Measurements from ENCODE around the gene PARG.
"Not testable (repeated sequence)": the region's sequence is repeated elsewhere in the genome, so short reads cannot be mapped to it uniquely, and the experiment has no call there.

Gene PARG

DNA sequence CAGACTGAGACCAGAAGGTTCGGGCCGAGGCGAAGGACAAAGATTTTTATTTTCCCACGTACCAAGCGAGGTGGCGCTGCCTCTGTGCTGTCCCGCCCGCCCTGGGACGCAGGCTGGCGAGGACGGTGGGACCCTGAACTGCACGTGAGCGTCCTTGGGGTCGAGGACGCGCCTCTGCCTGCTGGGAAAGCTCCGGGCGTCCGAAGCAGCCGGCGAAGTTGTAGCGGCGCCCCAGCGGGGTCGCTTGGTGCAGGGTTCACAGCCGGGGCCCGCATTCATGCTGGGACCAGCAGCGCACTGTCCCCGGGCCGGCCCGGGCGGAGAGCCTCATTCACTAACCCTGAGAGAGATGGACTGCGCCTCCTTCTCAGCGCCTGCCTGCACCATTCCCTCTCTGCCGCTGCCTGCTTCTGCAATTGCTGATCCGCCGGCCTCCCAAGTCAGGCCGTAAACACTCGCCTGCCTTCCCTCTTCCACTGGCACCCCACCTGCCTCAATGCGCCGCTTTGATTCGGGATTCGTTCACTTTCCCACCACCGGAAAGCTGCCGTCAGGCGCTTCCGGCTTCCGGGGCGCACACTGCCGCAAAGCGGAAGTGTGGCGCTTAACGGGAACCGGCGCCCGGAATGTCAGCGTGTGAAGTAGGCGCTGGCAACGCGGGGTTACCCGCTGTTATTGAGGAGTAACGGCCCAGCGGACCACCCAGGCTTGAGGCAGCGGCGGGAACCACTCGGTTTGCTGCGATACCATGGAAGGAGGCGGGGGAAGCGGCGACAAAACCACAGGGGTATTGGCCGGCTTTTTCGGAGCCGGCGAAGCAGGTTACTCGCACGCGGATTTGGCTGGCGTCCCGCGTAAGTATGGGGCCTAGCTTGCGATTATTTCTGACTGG is at the start of gene PARG, which contains the start of gene TIMM23B:
TSS of gene PARG (minus strand) at position 581 of the 892 bp plus-strand sequence. CDS start at position 279, 302 bp downstream.
TSS of gene TIMM23B (plus strand) at position 607 of the 892 bp plus-strand sequence. CDS start at position 749, 142 bp downstream.
- Histone ChIP-seq H3K4me1 (ENCODE audit: control insufficient read depth in 1 of 2, insufficient read depth in 1 of 2, low read depth in 1 of 2, low read length in 1 of 2) (peaks cover 8 to 14% of the 10 kb centered on the region in 2 experiments), H3K4me3 (ENCODE audit: low read depth in 1 of 2, low read length in 1 of 2) (peak within 1 kb of the TSS; percentile 79 to 85), H3K27ac (peak within 1 kb of the TSS; percentile 73)
- H3K27me3 ChIP-seq, H3K9me3 ChIP-seq, H3K36me3 ChIP-seq: not testable (repeated sequence)

DNA sequence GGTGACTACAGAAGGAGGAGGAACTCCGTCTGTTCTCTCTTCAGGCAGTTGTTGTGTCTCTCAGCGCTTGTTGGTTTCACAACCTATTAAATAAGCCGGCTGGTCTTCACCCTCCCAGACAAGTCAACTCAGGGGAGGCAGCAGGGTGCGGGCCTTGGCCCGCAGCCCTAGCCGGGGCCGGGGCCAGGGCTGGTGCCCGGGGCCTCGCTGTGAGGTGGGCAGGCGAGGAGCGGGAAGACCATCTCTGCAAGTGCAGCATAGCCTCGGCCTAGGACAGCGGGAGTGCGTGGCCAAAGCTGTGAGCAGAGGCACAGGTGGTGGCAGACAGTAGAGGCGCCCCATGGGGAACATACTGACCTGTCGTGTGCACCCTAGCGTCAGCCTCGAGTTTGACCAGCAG is 46.5 kb upstream of the PARG start, which contains the start of gene AGAP6:
TSS of gene AGAP6 (plus strand) at position 31 of the 400 bp plus-strand sequence. CDS start at position 341, 310 bp downstream.
- H3K27me3 ChIP-seq; H3K27ac ChIP-seq; H3K4me3 ChIP-seq (ENCODE audit: low read depth in 1 of 2, low read length in 1 of 2); H3K4me1 ChIP-seq (ENCODE audit: control insufficient read depth in 1 of 2, insufficient read depth in 1 of 2, low read depth in 1 of 2, low read length in 1 of 2); H3K36me3 ChIP-seq; H3K9me3 ChIP-seq: not testable (repeated sequence)

DNA sequence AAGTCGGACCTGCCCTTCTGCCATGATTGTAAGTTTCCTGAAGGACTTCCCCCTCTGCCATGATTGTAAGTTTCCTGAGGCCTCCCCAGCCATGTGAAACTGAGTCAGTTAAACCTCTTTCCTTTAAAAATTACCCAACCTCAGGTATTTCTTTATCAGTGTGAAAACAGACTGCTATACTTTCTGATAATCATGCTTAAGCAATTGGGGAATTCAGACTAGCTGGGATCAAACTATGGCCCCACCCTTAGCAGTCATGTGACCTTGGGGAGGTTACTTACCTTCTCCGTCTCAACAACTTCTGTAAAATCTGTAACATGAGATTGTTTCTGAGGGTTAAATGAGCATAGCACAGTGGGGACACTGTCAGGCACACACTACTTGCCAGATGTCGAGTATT is 45.4 kb upstream of the PARG start:
- not testable (repeated sequence) for H3K4me1 ChIP-seq (ENCODE audit: control insufficient read depth in 1 of 2, insufficient read depth in 1 of 2, low read depth in 1 of 2, low read length in 1 of 2); H3K36me3 ChIP-seq; H3K9me3 ChIP-seq; H3K27me3 ChIP-seq; H3K4me3 ChIP-seq (ENCODE audit: low read depth in 1 of 2, low read length in 1 of 2); H3K27ac ChIP-seq

- not testable (repeated sequence) for H3K9me3 ChIP-seq; H3K4me3 ChIP-seq (ENCODE audit: low read depth in 1 of 2, low read length in 1 of 2); H3K27ac ChIP-seq; H3K27me3 ChIP-seq; H3K4me1 ChIP-seq (ENCODE audit: control insufficient read depth in 1 of 2, insufficient read depth in 1 of 2, low read depth in 1 of 2, low read length in 1 of 2); H3K36me3 ChIP-seq
Measured at GRCh38 chr10:49977756-49978155, 35.9 kb upstream of the PARG start.

GRCh38 chr10:49972094-49972493 is 30.3 kb upstream of the PARG start:
- H3K27me3 ChIP-seq; H3K27ac ChIP-seq; H3K4me3 ChIP-seq (ENCODE audit: low read depth in 1 of 2, low read length in 1 of 2); H3K36me3 ChIP-seq; H3K9me3 ChIP-seq; H3K4me1 ChIP-seq (ENCODE audit: control insufficient read depth in 1 of 2, insufficient read depth in 1 of 2, low read depth in 1 of 2, low read length in 1 of 2): not testable (repeated sequence)

GRCh38 chr10:49971466-49971865 is 29.6 kb upstream of the PARG start:
- not testable (repeated sequence) for H3K9me3 ChIP-seq; H3K4me3 ChIP-seq (ENCODE audit: low read depth in 1 of 2, low read length in 1 of 2); H3K4me1 ChIP-seq (ENCODE audit: control insufficient read depth in 1 of 2, insufficient read depth in 1 of 2, low read depth in 1 of 2, low read length in 1 of 2); H3K27ac ChIP-seq; H3K27me3 ChIP-seq; H3K36me3 ChIP-seq

- H3K27ac ChIP-seq; H3K36me3 ChIP-seq; H3K4me1 ChIP-seq (ENCODE audit: control insufficient read depth in 1 of 2, insufficient read depth in 1 of 2, low read depth in 1 of 2, low read length in 1 of 2); H3K9me3 ChIP-seq; H3K4me3 ChIP-seq (ENCODE audit: low read depth in 1 of 2, low read length in 1 of 2); H3K27me3 ChIP-seq: not testable (repeated sequence)
Measured at GRCh38 chr10:49970331-49970857, 28.6 kb upstream of the PARG start.

- H3K27me3 ChIP-seq, H3K27ac ChIP-seq: not testable (repeated sequence)
Measured at GRCh38 chr10:49953122-49953521, 11.3 kb upstream of the PARG start.

DNA sequence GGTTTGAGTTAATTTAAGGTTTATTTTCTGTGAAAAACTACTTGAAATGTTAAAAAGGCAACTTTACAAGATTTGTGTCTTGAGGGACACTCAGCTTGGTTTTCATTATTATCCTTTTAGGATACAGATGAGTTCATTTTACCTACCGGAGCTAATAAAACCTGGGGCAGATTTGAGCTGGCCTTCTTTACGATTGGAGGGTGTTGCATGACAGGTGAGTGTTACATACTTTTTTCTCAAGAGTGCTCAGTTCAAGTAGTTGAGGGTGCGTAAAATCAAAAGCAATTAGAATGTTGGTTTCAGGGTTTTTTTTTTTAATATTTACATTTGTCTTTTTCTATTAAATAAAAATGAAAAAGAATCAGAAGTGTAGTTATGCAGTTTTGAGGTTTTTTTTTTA is 10.2 kb upstream of the PARG start:
- H3K4me3 ChIP-seq (ENCODE audit: low read depth in 1 of 2, low read length in 1 of 2); H3K36me3 ChIP-seq; H3K9me3 ChIP-seq; H3K4me1 ChIP-seq (ENCODE audit: control insufficient read depth in 1 of 2, insufficient read depth in 1 of 2, low read depth in 1 of 2, low read length in 1 of 2); H3K27ac ChIP-seq; H3K27me3 ChIP-seq: not testable (repeated sequence)

More at GRCh38 chr10:49953122-49953521, 11.3 kb upstream of the PARG start:
- H3K36me3 ChIP-seq; H3K4me3 ChIP-seq (ENCODE audit: low read depth in 1 of 2, low read length in 1 of 2); H3K9me3 ChIP-seq; H3K4me1 ChIP-seq (ENCODE audit: control insufficient read depth in 1 of 2, insufficient read depth in 1 of 2, low read depth in 1 of 2, low read length in 1 of 2): not testable (repeated sequence)

- not testable (repeated sequence) for H3K27ac ChIP-seq; H3K36me3 ChIP-seq; H3K4me3 ChIP-seq (ENCODE audit: low read depth in 1 of 2, low read length in 1 of 2); H3K27me3 ChIP-seq; H3K9me3 ChIP-seq; H3K4me1 ChIP-seq (ENCODE audit: control insufficient read depth in 1 of 2, insufficient read depth in 1 of 2, low read depth in 1 of 2, low read length in 1 of 2)
Measured at GRCh38 chr10:49948737-49949136, 6.9 kb upstream of the PARG start.

DNA sequence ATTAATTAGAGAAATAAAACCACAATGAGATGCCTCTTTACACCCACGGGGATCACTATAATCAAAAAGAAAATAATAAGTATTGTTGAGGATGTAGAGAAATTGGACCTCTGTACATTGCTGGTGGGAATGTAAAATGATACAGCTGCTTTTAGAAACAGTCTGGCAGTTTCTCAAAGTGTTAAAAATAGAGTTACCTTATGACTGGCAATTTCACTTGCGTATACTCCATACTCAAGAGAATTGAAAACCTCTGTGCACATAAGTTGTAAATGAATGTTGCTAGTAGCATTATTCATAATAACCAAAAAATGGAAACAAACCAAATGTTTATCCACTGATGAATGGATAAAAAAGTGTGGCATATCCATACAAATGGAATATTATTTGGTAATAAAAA is 6.3 kb upstream of the PARG start:
- not testable (repeated sequence) for H3K9me3 ChIP-seq; H3K27ac ChIP-seq; H3K36me3 ChIP-seq; H3K27me3 ChIP-seq; H3K4me3 ChIP-seq (ENCODE audit: low read depth in 1 of 2, low read length in 1 of 2); H3K4me1 ChIP-seq (ENCODE audit: control insufficient read depth in 1 of 2, insufficient read depth in 1 of 2, low read depth in 1 of 2, low read length in 1 of 2)

DNA sequence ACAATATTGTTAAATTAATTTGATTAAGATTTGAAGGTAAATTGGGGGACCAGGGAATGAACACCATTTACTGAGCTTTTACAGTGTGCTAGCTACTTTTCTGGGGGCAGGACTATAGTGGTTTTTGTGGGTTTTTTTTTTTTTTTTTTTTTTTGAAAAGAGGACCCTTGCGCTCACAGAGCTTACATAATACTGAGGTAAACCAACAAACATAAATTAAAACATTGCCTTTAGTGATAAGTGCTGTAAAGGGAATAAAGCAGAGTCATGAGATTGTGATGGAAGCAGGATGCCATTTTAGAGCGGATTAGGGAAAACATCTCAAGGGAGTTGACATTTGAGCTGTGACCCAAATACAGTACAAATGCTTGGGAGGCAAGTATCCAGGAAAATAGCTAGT is 1.8 kb upstream of the PARG start:
- not testable (repeated sequence) for H3K4me3 ChIP-seq (ENCODE audit: low read depth in 1 of 2, low read length in 1 of 2); H3K36me3 ChIP-seq; H3K9me3 ChIP-seq; H3K27me3 ChIP-seq; H3K27ac ChIP-seq
- peaks cover 8 to 14% of the 10 kb centered on the region in 2 experiments for H3K4me1 ChIP-seq (ENCODE audit: control insufficient read depth in 1 of 2, insufficient read depth in 1 of 2, low read depth in 1 of 2, low read length in 1 of 2)

DNA sequence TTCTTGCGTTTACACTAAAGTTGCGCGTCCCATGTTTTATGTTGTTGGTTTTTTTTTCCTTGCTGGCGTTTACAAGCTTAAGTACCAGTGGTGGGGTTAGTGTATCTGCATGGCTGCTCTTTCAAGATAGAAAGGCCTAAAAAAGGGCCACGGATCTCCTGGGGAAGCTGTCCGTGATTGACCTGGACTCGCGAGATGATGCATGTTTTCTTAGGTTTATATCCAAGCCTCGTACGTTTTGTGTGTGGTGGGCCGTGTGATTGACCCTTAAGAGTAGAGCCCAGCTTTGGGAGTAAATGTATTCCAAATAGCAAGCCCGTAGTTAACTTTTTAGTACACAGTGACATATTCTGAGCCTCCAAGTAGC is 495 bp upstream of the PARG start:
- peaks cover 8 to 14% of the 10 kb centered on the region in 2 experiments for H3K4me1 ChIP-seq (ENCODE audit: control insufficient read depth in 1 of 2, insufficient read depth in 1 of 2, low read depth in 1 of 2, low read length in 1 of 2)
- H3K4me3 ChIP-seq (ENCODE audit: low read depth in 1 of 2, low read length in 1 of 2) = peak overlapping the region; percentile 79 to 85
- not testable (repeated sequence) for H3K9me3 ChIP-seq

More for the DNA sequence above, 495 bp upstream of the PARG start:
- not testable (repeated sequence) for H3K27me3 ChIP-seq, H3K36me3 ChIP-seq
- H3K27ac ChIP-seq = peak overlapping the region; percentile 73
